GM12872 (cell line): ENCODE data around the gene KRT17.

ENCODE experiments used
- TF ChIP-seq, protein P1 (sequence below): IDR thresholded peaks from 3 replicates; pipeline ENCODE4 v1.5.1; 2011; ENCODE audit warnings: low read depth, mild to moderate bottlenecking, low read length, moderate library complexity; ENCODE audit not compliant: insufficient read depth

The KRT17 gene

DNA sequence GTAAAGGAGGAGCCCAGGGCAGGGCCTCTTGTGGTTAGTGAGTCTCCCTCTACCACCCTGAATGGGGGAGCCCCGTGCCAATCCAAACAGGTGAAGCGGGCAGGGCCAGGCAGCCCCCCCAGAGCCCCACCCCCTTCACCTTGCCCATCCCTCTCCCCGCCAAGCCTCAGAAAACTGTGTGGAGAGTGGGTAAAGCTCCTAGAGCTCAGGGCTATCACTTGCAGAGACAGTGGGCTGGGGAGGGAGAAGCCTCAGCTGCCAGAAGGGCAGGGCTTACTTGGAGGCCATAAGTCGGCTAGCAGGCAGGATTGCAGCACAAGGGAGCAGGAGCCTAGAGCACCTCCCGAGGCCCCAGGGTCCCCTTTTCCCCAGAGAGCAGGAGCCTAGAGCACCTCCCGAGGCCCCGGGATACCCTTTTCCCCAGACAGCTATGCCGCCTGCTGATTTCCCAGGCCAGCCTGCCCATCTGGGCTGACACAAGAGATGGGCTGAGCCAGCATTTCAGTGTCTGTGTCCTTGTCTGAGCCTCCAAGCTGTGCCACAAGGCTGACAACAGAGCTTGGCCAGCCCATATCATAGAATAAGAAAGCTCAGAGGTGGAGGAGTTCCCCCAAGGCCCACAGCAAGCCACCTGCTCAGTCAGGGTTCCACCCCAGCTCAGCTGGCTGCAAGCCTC lies 30.9 kb downstream of the KRT17 start:
- TF ChIP-seq, protein P1, sequence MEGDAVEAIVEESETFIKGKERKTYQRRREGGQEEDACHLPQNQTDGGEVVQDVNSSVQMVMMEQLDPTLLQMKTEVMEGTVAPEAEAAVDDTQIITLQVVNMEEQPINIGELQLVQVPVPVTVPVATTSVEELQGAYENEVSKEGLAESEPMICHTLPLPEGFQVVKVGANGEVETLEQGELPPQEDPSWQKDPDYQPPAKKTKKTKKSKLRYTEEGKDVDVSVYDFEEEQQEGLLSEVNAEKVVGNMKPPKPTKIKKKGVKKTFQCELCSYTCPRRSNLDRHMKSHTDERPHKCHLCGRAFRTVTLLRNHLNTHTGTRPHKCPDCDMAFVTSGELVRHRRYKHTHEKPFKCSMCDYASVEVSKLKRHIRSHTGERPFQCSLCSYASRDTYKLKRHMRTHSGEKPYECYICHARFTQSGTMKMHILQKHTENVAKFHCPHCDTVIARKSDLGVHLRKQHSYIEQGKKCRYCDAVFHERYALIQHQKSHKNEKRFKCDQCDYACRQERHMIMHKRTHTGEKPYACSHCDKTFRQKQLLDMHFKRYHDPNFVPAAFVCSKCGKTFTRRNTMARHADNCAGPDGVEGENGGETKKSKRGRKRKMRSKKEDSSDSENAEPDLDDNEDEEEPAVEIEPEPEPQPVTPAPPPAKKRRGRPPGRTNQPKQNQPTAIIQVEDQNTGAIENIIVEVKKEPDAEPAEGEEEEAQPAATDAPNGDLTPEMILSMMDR: no peak

DNA sequence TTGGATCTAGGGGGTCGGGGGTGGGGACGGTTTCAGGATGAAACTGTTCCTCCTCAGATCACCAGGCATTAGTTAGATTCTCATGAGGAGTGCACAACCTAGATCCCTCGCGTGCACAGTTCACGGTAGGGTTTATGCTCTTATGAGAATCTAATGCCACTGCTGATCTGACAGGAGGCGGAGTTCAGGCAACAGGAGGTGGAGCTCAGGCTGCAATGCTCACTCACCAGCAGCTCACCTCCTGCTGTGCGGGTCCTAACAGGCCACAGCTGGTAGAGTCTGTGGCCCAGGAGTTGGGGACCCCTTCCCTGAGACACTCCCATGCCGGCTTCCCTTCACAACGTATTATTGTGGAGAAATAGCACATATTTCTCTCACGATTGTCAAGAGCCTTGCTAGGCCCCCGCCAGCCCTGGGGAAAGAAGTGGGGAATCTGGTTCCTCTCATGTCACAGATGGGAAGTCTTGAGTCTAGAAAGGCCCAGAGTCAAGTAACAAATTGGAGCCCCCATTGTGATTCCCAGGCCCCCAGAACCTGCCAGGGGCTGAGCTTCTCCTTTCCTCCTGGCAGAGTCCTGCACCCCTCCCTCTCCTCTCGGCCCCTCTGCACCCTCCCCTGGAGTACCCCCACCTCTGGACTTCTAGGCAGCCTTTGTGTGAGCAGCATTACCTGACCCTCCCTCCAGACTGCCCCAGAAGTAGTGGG lies 31.6 kb downstream of the KRT17 start:
- TF ChIP-seq, protein P1: no peak

DNA sequence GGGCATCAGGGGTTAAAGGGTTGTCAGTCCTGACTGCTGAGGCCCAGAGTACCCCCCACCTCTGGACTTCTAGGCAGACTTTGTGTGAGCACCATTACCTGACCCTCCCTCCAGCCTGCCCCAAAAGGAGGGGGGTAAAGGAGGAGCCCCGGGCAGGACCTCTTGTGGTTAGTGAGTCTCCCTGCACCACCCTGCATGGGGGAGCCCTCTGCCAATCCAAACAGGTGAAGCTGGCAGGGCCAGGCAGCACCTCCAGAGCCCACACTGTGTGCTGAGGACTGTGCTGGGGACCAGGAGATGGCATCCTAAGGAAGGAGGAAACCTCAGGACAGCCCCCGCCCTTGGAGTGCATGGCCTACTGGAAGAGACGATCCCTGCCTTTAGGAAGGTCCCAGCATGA lies 35.1 kb downstream of the KRT17 start:
- TF ChIP-seq, protein P1: no peak

DNA sequence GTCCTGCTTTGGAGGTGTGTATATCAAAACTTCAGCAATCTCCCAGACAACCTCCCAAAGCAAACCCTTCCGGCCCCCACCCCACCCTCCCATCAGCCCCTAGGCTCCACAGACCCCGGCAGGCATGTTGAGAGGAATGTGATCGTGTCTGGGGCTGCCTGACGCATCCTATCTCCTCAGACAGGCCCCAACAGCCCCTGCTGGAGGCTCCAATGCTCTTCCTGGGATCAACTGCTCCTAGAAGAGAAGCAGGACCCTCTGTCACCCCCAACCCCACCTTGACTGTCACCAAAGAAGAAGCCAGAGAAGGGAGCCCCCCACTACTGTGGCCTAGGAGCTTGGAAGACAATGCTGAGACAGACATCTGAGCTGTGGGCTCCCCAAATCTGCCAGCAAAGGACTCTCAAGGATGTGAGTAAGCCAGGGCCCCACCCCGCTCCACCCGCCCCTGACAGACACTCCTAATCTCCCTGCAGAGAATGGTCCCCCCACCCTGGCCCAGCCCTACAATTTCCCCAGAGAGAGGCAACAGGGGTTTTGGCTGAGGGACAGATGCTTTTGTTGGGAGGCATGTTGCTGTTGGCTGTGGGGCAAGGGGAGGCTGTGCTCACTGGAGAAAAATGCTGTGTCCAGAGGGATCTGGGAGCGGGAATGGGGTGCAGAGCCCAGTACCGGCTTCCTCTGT lies 36.1 kb downstream of the KRT17 start:
- TF ChIP-seq, protein P1: no peak

DNA sequence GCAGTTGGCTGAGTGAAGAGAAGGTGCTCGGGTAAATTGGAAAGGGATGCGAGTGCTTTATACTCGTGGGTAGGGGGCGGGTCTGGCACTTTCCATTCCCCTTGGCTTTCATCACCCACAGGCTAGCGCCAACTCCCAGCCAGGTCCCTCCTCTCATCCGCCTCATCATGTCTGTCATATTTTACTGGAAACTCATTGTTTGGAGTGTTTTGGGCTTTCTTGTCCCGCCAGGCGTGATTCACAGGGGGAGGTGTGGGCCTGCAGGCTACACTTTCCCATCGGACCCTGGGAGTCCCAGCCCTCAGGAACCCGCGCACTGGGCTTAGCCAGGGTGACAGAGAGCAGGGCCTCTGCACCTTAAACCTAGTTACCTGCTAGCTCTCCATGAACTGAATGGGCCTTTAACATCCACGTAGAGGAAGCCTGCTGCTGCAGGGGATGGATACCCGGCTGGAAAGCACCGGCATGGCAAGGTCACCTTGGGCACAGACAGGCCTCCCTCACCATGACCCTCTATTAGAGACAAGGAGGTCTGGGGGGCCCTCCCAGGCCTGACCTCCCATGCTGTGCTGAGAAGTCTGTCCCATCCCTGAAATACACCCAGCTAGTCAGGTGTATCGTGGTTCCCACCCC lies 37.4 kb downstream of the KRT17 start, which contains the start of gene KRT14:
Gene KRT14, minus strand, starts transcription at position 33 of the 633 bp plus-strand sequence. CDS start 61 bp downstream, outside the sequence.
- TF ChIP-seq, protein P1: no peak

DNA sequence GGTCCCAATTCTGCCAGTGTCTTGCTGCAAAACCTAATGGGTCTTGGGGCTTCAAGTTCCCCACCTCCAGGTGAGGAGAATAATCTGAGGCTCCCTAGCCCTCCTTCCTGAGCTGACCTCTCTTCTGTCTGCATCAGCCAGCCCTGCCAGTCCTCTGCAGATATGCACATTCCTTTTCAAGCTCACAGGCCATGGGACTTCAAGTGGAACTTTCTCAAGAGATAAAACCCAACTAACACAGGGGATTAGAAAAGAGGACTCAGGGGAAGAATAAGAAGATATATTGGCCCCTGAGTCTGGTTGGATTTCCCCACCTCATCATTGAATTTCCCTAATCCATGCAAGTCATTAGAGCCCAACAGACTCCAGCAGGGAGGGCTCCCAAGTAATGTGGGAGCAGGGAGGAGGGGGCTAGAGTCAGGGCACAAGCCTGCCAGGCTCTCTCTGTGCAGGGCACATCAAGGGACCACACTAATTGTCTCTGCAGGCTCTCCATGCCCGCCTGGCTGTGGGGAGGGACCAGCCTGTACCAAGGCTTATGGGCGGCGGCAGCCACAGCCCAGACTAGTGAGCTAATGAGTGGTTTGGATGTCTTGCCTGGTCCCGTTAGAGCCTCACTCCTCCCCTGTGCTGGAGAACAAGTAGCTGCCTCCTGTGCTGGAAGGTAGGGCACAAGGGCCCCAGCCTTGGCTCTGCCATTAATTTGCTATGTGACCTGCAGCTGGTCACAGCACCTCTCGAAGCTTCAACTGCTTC lies 38.9 kb downstream of the KRT17 start:
- TF ChIP-seq, protein P1: no peak
